ES-I3 (cell line): ENCODE data around the gene CIITA.
"Not testable (repeated sequence)": the region's sequence is repeated elsewhere in the genome, so short reads cannot be mapped to it uniquely, and the experiment has no call there.

Experiments
- H3K36me3 ChIP-seq: 2 replicates; pipeline ENCODE4 v1.6.1; 2013; ENCODE audit warnings: mild to moderate bottlenecking, low read length, control low read depth, moderate library complexity; ENCODE audit not compliant: insufficient read depth
- H3K4me1 ChIP-seq: 2 replicates; pipeline ENCODE4 v1.6.1; 2013; ENCODE audit warnings: mild to moderate bottlenecking, control low read depth, low read length; ENCODE audit not compliant: insufficient read depth
- H3K9ac ChIP-seq: 2 replicates; pipeline ENCODE4 v1.6.1; 2013; ENCODE audit warnings: low read depth, mild to moderate bottlenecking, low read length, moderate library complexity
- H3K9me3 ChIP-seq: 2 replicates; pipeline ENCODE4 v1.6.1; 2013; ENCODE audit warnings: mild to moderate bottlenecking, low read length, moderate library complexity; ENCODE audit not compliant: control insufficient read depth, insufficient read depth

The CIITA gene, protein sequence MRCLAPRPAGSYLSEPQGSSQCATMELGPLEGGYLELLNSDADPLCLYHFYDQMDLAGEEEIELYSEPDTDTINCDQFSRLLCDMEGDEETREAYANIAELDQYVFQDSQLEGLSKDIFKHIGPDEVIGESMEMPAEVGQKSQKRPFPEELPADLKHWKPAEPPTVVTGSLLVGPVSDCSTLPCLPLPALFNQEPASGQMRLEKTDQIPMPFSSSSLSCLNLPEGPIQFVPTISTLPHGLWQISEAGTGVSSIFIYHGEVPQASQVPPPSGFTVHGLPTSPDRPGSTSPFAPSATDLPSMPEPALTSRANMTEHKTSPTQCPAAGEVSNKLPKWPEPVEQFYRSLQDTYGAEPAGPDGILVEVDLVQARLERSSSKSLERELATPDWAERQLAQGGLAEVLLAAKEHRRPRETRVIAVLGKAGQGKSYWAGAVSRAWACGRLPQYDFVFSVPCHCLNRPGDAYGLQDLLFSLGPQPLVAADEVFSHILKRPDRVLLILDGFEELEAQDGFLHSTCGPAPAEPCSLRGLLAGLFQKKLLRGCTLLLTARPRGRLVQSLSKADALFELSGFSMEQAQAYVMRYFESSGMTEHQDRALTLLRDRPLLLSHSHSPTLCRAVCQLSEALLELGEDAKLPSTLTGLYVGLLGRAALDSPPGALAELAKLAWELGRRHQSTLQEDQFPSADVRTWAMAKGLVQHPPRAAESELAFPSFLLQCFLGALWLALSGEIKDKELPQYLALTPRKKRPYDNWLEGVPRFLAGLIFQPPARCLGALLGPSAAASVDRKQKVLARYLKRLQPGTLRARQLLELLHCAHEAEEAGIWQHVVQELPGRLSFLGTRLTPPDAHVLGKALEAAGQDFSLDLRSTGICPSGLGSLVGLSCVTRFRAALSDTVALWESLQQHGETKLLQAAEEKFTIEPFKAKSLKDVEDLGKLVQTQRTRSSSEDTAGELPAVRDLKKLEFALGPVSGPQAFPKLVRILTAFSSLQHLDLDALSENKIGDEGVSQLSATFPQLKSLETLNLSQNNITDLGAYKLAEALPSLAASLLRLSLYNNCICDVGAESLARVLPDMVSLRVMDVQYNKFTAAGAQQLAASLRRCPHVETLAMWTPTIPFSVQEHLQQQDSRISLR

GRCh38 chr16:10876799-10877341, at the start of gene CIITA:
Gene CIITA, plus strand, starts transcription at chr16:10877202. Its CDS starts 129 bp downstream, at chr16:10877331.
- peaks cover 7% of the 10 kb centered on the region; the same call in 1 of the 2 replicates for H3K4me1 ChIP-seq
- no peaks in the 10 kb centered on the region for H3K36me3 ChIP-seq
- H3K9me3 ChIP-seq = no peaks in the 10 kb centered on the region
- no peak within 1 kb of the TSS for H3K9ac ChIP-seq

DNA sequence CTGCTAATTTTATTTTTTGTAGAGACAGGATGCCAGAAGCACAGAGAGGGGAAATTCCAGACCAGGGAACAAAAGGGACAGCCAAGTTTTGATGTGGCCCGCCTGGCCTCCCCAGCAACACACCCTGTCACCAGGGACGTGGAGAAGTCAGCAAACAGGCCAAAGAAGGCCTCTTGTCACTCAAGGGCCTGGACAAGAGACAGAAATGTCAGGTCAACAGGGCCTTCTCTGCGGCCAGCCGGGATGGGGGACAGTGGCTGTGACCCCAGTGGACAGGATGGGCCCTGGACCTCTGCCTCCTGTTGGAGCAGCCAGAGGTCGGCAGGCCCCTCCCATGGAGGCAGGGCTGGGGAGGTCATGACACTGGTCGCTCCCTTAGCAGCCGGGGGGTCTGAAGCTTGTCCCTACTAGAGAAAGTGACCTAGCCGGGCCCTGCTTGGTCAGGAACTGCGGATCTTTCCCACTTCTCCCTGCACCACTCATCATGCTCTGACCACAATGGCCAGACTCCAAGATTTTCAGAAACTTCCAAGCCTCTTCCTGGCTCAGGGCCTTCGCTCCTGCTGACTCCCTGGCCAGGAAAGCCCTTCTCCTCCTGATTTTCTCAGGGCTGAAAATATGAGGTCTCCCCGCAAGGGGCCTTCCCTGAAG, 49.2 kb upstream of the CIITA start:
- H3K9ac ChIP-seq = no peak overlapping the region
- H3K9me3 ChIP-seq = no peaks in the 10 kb centered on the region
- H3K36me3 ChIP-seq = no peaks in the 10 kb centered on the region
- no peaks in the 10 kb centered on the region for H3K4me1 ChIP-seq

DNA sequence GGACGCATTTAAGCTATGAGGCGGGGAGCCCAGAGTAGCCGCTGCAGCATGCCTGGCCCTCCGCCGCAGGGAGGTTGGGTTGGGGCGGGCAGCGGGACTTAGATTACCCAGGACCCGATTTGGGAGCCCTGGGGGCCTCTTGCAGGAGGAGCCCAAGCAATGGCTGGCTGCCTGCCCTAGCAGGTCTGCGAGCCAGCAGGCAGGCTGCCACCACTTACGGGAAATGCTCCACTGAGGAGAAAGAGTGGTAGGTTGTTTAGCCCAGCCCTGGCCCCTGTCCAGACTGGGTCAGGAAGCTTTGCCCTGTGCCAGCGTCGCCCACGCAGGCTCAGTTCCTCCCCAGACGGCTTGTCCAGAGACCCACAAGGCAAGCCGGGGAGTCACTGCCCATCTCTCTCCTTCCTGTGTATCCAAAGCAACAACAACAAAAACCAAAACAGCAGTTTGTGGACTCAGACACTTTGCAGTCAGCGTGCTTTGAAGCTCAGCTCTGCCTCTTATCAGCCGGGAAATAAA, 48.1 kb upstream of the CIITA start:
- no peaks in the 10 kb centered on the region for H3K9me3 ChIP-seq
- H3K4me1 ChIP-seq = no peaks in the 10 kb centered on the region
- no peaks in the 10 kb centered on the region for H3K36me3 ChIP-seq
- H3K9ac ChIP-seq = no peak overlapping the region

DNA sequence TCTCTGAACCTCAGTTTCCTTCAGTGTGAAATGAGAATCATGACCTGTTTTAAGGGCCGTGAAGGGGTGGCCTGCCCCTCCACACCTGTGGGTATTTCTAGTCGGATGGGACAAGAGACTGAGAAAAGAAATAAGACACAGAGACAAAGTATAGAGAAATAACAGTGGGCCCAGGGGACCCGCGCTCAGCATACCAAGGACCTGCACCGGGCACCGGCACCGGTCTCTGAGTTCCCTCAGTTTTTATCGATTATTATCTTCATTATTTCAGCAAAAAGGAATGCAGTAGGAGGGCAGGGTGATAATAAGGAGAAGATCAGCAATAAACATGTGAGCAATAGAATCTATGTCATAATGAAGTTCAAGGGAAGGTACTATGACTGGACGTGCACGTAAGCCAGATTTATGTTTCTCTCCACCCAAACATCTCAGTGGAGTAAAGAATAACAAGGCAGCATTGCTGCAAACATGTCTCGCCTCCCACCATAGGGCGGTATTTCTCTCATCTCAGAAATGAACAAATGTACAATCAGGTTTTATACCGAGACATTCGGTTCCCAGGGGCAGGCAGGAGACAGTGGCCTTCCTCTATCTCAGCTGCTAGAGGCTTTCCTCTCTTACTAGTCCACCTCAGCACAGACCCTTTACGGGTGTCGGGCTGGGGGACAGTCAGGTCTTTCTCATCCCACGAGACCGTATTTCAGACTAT, 47.5 kb upstream of the CIITA start:
- not testable (repeated sequence) for H3K4me1 ChIP-seq, H3K9ac ChIP-seq, H3K36me3 ChIP-seq, H3K9me3 ChIP-seq

DNA sequence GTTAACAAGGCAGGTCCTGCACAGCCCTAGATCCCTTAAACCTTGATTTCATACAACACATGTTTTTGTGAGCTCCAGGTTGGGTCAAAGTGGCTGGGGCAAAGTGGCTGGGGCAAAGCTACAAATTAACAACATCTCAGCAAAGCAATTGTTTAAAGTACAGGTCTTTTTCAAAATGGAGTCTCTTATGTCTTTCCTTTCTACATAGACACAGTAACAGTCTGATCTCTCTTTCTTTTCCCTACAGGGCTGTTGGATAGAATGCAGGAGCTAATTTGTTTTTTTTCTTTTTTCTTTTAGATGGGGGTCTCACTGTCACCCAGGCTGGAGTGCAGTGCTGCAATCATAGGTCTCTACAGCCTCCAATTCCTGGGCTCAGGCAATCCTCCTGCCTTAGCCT, 46.8 kb upstream of the CIITA start:
- not testable (repeated sequence) for H3K9me3 ChIP-seq, H3K4me1 ChIP-seq, H3K36me3 ChIP-seq, H3K9ac ChIP-seq

- no peaks in the 10 kb centered on the region for H3K4me1 ChIP-seq
- H3K9ac ChIP-seq = no peak overlapping the region
- no peaks in the 10 kb centered on the region for H3K36me3 ChIP-seq
- no peaks in the 10 kb centered on the region for H3K9me3 ChIP-seq
These were observed 44.8 kb upstream of the CIITA start for GRCh38 chr16:10831894-10832886.

DNA sequence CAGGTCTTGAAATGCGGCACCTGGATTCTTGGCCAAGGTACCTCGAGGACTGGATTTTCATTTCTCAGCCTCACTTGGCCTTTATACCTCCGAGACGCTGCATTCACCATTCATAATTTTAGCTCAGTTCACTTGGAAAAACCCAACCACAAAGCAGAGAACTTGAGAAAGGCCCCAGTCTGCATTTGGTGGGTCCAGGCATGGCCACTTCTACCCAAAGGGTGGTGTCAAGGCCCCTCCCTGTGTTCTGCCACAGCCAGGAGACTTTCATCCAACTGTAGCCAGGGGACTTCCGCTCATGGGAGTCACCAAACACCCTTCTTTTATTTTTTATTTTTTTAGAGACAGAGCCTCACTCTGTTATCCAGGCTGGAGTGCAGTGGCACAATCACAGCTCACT, 43.7 kb upstream of the CIITA start:
- Histone ChIP-seq H3K36me3 (no peaks in the 10 kb centered on the region), H3K9ac (no peak overlapping the region), H3K9me3 (no peaks in the 10 kb centered on the region), H3K4me1 (no peaks in the 10 kb centered on the region)

- H3K9me3 ChIP-seq = no peaks in the 10 kb centered on the region
- peaks cover 3% of the 10 kb centered on the region; the same call in 1 of the 2 replicates for H3K4me1 ChIP-seq
- no peaks in the 10 kb centered on the region for H3K36me3 ChIP-seq
- H3K9ac ChIP-seq = no peak overlapping the region
These were observed 42.9 kb upstream of the CIITA start for GRCh38 chr16:10834130-10834529.

DNA sequence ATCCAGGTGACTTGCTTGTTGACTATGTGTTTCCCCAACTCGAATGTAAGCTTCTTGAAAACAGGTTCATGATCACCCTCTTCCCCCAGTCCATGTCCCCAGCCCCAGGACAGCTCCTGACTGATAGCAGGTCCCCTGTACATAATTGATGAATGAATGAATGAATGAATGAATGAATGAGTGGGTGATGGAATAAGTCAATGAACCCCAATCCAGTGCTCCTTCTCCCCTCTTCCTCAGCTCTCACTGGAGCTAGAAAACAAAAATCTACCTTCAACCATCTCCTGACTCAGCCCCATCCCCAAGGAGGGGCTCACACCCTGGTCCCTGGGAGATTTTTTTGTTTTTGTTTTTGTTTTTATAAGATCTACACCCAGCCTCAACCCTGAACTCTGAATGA, 42.2 kb upstream of the CIITA start:
- Histone ChIP-seq H3K9ac (no peak overlapping the region), H3K36me3 (no peaks in the 10 kb centered on the region), H3K4me1 (peaks cover 5% of the 10 kb centered on the region; the same call in 1 of the 2 replicates), H3K9me3 (no peaks in the 10 kb centered on the region)

DNA sequence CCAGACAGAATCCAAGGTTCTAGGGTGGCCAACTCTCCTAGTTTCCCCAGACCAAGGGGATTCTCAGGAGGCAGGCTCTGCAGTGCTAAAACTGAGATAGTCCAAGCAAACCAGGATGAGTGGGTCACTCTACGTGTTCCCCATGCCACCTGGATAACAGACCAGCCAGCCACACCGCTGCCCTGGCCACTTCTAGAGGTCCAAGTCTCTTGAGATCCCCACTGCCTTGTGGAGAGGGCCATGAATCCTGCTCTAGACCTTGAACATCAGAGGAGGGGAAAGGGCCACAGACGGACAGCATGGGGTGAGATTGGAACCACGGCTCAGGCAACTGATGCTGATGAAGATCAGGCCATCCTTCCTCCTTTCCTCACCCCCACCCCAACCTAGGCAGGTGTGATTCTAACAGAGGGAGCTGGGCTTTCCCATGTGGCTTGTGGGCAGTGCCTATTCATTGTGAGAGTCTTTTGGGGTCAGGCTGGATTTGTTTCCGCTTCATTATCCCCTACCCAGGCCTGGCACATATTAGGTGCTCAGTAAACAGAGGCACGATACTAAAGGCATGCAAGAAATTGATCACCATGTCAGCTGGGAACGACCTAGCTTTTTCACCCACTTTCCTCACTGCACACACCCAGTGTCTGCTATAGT, 41.6 kb upstream of the CIITA start:
- H3K4me1 ChIP-seq = peaks cover 5% of the 10 kb centered on the region; the same call in 1 of the 2 replicates
- no peak overlapping the region for H3K9ac ChIP-seq

DNA sequence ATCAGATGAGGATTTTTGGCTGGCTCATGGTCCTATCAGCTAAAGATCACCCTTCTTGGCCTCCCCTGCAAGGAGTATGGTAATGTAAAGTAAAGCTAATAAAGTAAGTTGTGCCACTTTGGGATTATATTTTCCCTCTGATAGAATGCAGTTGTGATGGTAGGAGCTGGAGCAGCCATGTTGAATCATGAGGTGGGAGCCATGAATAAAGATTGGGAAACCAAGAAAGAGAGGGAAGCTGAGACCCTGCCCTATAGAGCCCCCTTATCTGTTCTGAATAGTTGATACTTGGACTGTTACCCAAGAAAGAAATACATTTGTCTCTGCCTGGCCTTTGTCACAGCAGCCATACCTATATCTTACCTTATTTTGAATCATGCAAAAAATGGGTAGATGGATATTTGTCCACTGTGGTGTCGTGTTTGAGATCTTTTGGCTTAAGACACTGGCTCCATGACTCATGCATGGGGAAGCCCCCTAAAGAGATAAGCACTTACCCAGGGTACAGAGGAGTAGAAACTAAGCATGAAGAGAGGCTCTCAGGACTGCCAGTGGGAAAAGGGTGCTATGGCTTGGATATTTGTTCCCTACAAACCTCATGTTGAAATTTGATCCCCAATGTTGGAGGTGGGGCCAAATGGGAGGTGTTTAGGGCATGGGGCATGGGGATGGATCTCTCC, 40.7 kb upstream of the CIITA start:
- H3K9ac ChIP-seq = no peak overlapping the region
- no peaks in the 10 kb centered on the region; the same call in 1 of the 2 replicates for H3K36me3 ChIP-seq
- H3K4me1 ChIP-seq = peaks cover 5% of the 10 kb centered on the region; the same call in 1 of the 2 replicates
- H3K9me3 ChIP-seq = no peaks in the 10 kb centered on the region

More for the DNA sequence above, 41.6 kb upstream of the CIITA start:
- Histone ChIP-seq H3K9me3 (no peaks in the 10 kb centered on the region), H3K36me3 (no peaks in the 10 kb centered on the region; the same call in 1 of the 2 replicates)
